Smooth muscle cell (in vitro differentiated cells): ENCODE measurements around the gene AGPAT3. TPM values are rescaled to one million over a fixed set of nuclear protein-coding genes. Genes with fewer than 3 reads are reported as not detected.
A peak's percentile ranks its signal among the peaks of the same experiment; 100 is the strongest.

ENCODE experiments used
- DNase-seq: peaks from one replicate; lab custom pipeline; 2025; ENCODE audit not compliant: unreplicated experiment; lab: John Stamatoyannopoulos, UW
- H2AFZ ChIP-seq: fragments of 200-600 bp; sonication (generic); 2 replicates; pipeline ENCODE4 v1.6.0; 2016; ENCODE audit warnings: antibody characterized with exemption, low read depth, mild to moderate bottlenecking
- H3F3A ChIP-seq: fragments of 200-600 bp; sonication (generic); 2 replicates; pipeline ENCODE4 v1.6.0; 2017; ENCODE audit warnings: antibody characterized with exemption, low read depth
- H3K27ac ChIP-seq: fragments of 200-600 bp; sonication (generic); 2 replicates; pipeline ENCODE4 v1.5.1; 2016; ENCODE audit warnings: low read depth, mild to moderate bottlenecking
- H3K27me3 ChIP-seq: fragments of 200-600 bp; sonication (generic); 2 replicates; pipeline ENCODE4 v1.6.1; 2016; ENCODE audit warnings: low read depth, mild to moderate bottlenecking
- H3K36me3 ChIP-seq: fragments of 200-600 bp; sonication (generic); 2 replicates; pipeline ENCODE4 v1.5.1; 2016; ENCODE audit warnings: low read depth
- H3K4me1 ChIP-seq: fragments of 200-600 bp; sonication (generic); 2 replicates; pipeline ENCODE4 v1.5.1; 2016; ENCODE audit warnings: low read depth
- H3K4me2 ChIP-seq: fragments of 200-600 bp; sonication (generic); 2 replicates; pipeline ENCODE4 v1.6.0; 2016; ENCODE audit warnings: mild to moderate bottlenecking
- H3K4me3 ChIP-seq: fragments of 200-600 bp; sonication (generic); 2 replicates; pipeline ENCODE4 v1.5.1; 2016; ENCODE audit warnings: mild to moderate bottlenecking
- H3K79me2 ChIP-seq: fragments of 200-600 bp; sonication (generic); 2 replicates; pipeline ENCODE4 v1.6.0; 2016; ENCODE audit warnings: low read depth, mild to moderate bottlenecking
- H3K9ac ChIP-seq: fragments of 200-600 bp; sonication (generic); 2 replicates; pipeline ENCODE4 v1.6.0; 2016; ENCODE audit warnings: low read depth
- H3K9me3 ChIP-seq: fragments of 200-600 bp; sonication (generic); replicated peaks from 2 replicates; pipeline ENCODE4 v1.5.1; 2016; ENCODE audit warnings: low read depth
- H4K20me1 ChIP-seq: fragments of 200-600 bp; sonication (generic); 2 replicates; pipeline ENCODE4 v1.6.0; 2016; ENCODE audit warnings: low read depth
- CTCF ChIP-seq: fragments of 200-600 bp; sonication (generic); IDR thresholded peaks from 2 replicates; pipeline ENCODE4 v1.5.1; 2017; ENCODE audit warnings: borderline replicate concordance, mild to moderate bottlenecking, antibody characterized with exemption; ENCODE audit not compliant: insufficient read depth, poor library complexity, severe bottlenecking
- WGBS: methylation state at CpG from one replicate; pipeline ENCODE4 v1.1.7; 2016; ENCODE audit warnings: low lambda C conversion rate; 5-methylcytosine and 5-hydroxymethylcytosine counted together
- polyA plus RNA-seq: library from polyadenylated mRNA; unstranded; fragments of >200 nt; fragmentation: Nextera tagmentation; extraction: Ambion mirVana; gene quantifications from 2 replicates; pipeline ENCODE4 v1.2.1, GENCODE V29; 2016
- total RNA-seq: library from RNA; depleted of rRNA; stranded (reverse); fragments of >200 nt; gene quantifications from 2 replicates; pipeline ENCODE4 v1.2.3, GENCODE V29; 2014

AGPAT3 gene
- total and polyA plus RNA-seq, 2 experiments from 2014 or later, result 10.9 to 17.2 TPM

GRCh38 chr21:44003307-44003966 is 138.4 kb downstream of the AGPAT3 start:
- no peaks in the 10 kb centered on the region for H3K79me2 ChIP-seq
- no peak for TF ChIP-seq CTCF
- peaks cover 6% of the 10 kb centered on the region for H3K4me1 ChIP-seq
- H3K36me3 ChIP-seq, result no peaks in the 10 kb centered on the region
- H3K27me3 ChIP-seq, result no peaks in the 10 kb centered on the region
- no peaks in the 10 kb centered on the region for H4K20me1 ChIP-seq
- H3K9ac ChIP-seq, result no peak overlapping the region
- H3K4me2 ChIP-seq, result no peak overlapping the region
- DNase-seq, result no peak
- H2AFZ ChIP-seq, result no peak overlapping the region
- 96% methylated on average over 5 of the region's 5 CpGs for WGBS
- H3K4me3 ChIP-seq, result no peak overlapping the region
- no peak overlapping the region for H3K27ac ChIP-seq
- H3K9me3 ChIP-seq, result no peaks in the 10 kb centered on the region
- H3F3A ChIP-seq, result peaks cover 23% of the 10 kb centered on the region

- no peak overlapping the region for H3K9ac ChIP-seq
- H2AFZ ChIP-seq, result no peak overlapping the region
- peak overlapping the region; percentile 88 for H3K27ac ChIP-seq
- no peak for DNase-seq
- no peaks in the 10 kb centered on the region for H3K9me3 ChIP-seq
- peaks cover 23% of the 10 kb centered on the region for H3F3A ChIP-seq
- H3K79me2 ChIP-seq, result no peaks in the 10 kb centered on the region
- no peak overlapping the region for H3K4me2 ChIP-seq
- no peak for TF ChIP-seq CTCF
- H3K36me3 ChIP-seq, result no peaks in the 10 kb centered on the region
- H3K27me3 ChIP-seq, result no peaks in the 10 kb centered on the region
- peaks cover 6% of the 10 kb centered on the region for H3K4me1 ChIP-seq
- H3K4me3 ChIP-seq, result no peak overlapping the region
- WGBS, result 94% methylated on average over 13 of the region's 13 CpGs
- no peaks in the 10 kb centered on the region for H4K20me1 ChIP-seq
Observed at GRCh38 chr21:44005071-44005470, 140.0 kb downstream of the AGPAT3 start.

GRCh38 chr21:44005593-44005992 is 140.6 kb downstream of the AGPAT3 start:
- Histone ChIP-seq H3K36me3 (no peaks in the 10 kb centered on the region), H2AFZ (no peak overlapping the region), H3F3A (peaks cover 23% of the 10 kb centered on the region), H3K4me3 (no peak overlapping the region), H3K79me2 (no peaks in the 10 kb centered on the region), H3K27me3 (no peaks in the 10 kb centered on the region), H3K27ac (peak overlapping the region; percentile 88), H3K9me3 (no peaks in the 10 kb centered on the region), H3K4me2 (peak overlapping the region; percentile 37), H3K4me1 (peaks cover 6% of the 10 kb centered on the region), H3K9ac (no peak overlapping the region), H4K20me1 (no peaks in the 10 kb centered on the region)
- WGBS, result 88% methylated on average over 9 of the region's 9 CpGs
- no peak for TF ChIP-seq CTCF
- no peak for DNase-seq
